NK-92 (cell line): ENCODE measurements around the gene CAPN9.

Experiments
- DNase-seq: peaks from one replicate; lab custom pipeline; 2025; ENCODE audit not compliant: unreplicated experiment; lab: John Stamatoyannopoulos, UW

CAPN9 gene

DNA sequence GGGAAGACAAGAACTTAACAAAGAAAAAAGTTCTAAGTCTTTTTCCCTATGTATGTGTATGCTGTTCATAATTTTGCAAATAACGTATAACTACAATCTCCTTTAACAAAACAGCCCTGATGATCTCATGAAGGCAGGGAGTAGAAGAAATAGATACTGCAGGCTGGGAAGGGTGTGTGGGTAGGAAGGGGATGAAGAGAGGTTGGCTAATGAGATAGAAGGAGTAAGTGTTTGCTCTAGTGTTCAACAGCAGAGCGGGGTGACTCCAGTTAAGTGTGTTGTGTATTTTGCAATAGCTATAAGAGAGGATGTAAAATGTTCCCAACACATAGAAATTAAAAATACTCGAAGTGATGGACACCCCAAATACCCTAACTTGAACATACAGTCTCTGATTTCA is 101.0 kb downstream of the CAPN9 start:
- no peak for DNase-seq

DNA sequence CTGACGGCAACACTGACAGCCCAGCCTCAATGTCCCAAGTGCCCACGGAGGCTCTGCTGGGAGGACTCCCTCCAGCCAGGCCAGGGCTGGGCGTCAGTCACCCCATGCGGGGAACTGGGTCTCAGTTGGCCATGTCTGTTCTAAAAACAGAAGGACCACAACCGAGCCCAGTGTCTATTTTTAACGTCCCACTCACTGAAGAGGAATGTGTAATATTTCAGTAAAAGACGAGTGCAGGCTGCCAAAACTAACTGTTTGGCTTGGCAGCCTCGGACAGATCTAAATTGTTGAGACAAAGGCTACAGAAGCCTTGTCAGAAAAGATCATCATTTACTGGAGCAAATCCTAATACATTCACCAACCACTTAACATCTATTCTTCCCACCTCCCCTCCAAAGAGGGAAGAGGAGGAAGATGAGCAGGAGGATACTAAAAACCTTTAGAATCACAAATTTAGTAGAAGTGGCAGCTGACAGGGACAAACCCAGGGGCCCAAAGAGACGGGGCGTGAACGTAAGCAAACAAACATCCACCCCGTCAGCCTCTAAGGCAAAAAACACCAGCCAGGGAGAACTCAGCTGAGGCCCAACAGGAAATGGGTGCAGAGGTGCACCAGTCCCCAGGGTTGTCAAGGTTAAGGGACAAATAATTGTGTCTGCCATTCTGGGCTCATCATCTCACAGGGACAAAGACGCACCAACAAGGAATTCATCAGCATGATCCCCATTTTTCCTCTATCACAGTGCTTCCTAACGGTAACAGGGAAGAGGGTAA is 102.5 kb downstream of the CAPN9 start:
- no peak for DNase-seq

DNA sequence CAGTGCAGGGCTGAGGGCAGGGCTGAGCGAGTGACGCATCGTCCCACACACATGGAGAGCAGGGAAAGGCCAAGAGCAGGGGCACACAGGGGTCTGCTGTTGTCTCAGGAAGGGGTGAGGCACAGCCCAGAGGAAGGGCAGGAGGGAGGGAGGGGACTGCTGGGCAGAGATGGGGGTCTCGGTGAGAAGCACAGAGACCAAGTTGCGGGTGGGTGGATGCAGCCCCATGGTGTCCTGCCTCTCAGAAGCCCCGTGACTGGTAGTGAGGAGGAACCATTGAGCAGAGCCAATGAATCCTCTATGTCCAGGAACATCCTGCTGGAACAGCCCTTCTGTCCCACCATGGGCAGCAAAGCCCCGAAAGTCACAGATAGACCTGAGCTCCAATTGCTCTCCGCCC is 103.4 kb downstream of the CAPN9 start:
- no peak for DNase-seq

DNA sequence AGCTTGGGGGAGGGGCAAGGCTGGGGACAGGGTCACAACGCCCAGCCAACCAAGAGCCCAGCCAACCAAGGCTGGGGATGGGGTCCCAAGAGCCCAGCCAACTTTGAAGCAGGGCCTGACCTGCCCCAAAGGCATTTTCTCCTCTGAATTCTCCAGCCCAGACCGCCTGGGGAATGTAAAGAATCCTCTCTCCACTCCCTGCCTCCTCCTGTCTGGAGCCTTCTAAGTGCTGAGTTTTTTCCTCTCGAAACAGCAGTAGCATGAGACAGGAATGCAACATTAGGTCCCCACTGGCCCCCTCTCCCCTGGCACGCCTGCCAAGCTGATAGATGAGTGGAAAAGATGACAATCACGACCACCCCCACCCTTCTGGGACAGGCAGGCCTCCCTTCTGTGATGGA is 104.1 kb downstream of the CAPN9 start:
- no peak for DNase-seq
